Stimulated activated CD8-positive, alpha-beta memory T cell treated with anti-CD3 and anti-CD28 coated beads, Interleukin-15, amount 100 ng/mL, for 4 hours (primary cell): ENCODE results near the gene DDX55.

Experiments used
- DNase-seq, 2 donors: peaks; one replicate each; pipeline ENCODE4 v3.0.0-alpha.2; 2020; ENCODE audit warnings: low read depth in 2 of 2

The DDX55 gene

GRCh38 chr12:123614110-123614509 lies 12.2 kb downstream of the DDX55 start:
- no peak for DNase-seq

- DNase-seq, result no peak
These were observed 12.6 kb downstream of the DDX55 start for GRCh38 chr12:123614531-123614930.

GRCh38 chr12:123617144-123617543 lies 15.2 kb downstream of the DDX55 start:
- DNase-seq, result no peak

- DNase-seq, result no peak
These were observed 15.7 kb downstream of the DDX55 start for GRCh38 chr12:123617580-123617979.

- no peak for DNase-seq
These were observed 19.2 kb downstream of the DDX55 start for GRCh38 chr12:123621101-123621500.

GRCh38 chr12:123621619-123622530 lies 20.0 kb downstream of the DDX55 start:
- no peak for DNase-seq

GRCh38 chr12:123633379-123634141 lies 31.7 kb downstream of the DDX55 start, which contains the start of the genes EIF2B1 and GTF2H3:
Gene EIF2B1 (minus strand): TSS chr12:123633686. CDS start chr12:123633557, 129 bp downstream.
Gene GTF2H3 (plus strand): TSS chr12:123633829. CDS start chr12:123633860, 31 bp downstream.
- peak; percentile 94 for DNase-seq

GRCh38 chr12:123634142-123634561 lies 32.3 kb downstream of the DDX55 start:
- DNase-seq, result no peak

GRCh38 chr12:123643911-123644310 lies 42.0 kb downstream of the DDX55 start:
- no peak for DNase-seq

- DNase-seq, result no peak
These were observed 43.5 kb downstream of the DDX55 start for GRCh38 chr12:123645380-123645779.

- no peak for DNase-seq
These were observed 44.0 kb downstream of the DDX55 start for GRCh38 chr12:123645878-123646277.

- no peak for DNase-seq
These were observed 46.5 kb downstream of the DDX55 start for GRCh38 chr12:123648401-123648800.

GRCh38 chr12:123654129-123654701 lies 52.3 kb downstream of the DDX55 start:
- no peak for DNase-seq

- DNase-seq, result no peak
These were observed 53.5 kb downstream of the DDX55 start for GRCh38 chr12:123655420-123655819.

- no peak for DNase-seq
These were observed 54.5 kb downstream of the DDX55 start for GRCh38 chr12:123656392-123656791.

- no peak for DNase-seq
These were observed 55.3 kb downstream of the DDX55 start for GRCh38 chr12:123657211-123657610.

- no peak for DNase-seq
These were observed 58.3 kb downstream of the DDX55 start for GRCh38 chr12:123659996-123660727.

GRCh38 chr12:123667771-123668170 lies 65.9 kb downstream of the DDX55 start:
- no peak for DNase-seq
